ENCODE measurements around the gene STK10. TPM values are rescaled to one million over a fixed set of nuclear protein-coding genes. Genes with fewer than 3 reads are reported as not detected.

The STK10 gene
- total RNA-seq, 1 donor from 2014 or later: 79.8 TPM

GRCh38 chr5:172144931-172145869, 42.8 kb downstream of the STK10 start:
- no peak for DNase-seq (ENCODE audit: extremely low read depth, low read depth, low spot score)

GRCh38 chr5:172144291-172144815, 43.7 kb downstream of the STK10 start:
- no peak for DNase-seq (ENCODE audit: extremely low read depth, low read depth, low spot score)

GRCh38 chr5:172143875-172144274, 44.1 kb downstream of the STK10 start:
- no peak for DNase-seq (ENCODE audit: extremely low read depth, low read depth, low spot score)

GRCh38 chr5:172142709-172143215, 45.3 kb downstream of the STK10 start:
- DNase-seq (ENCODE audit: extremely low read depth, low read depth, low spot score): no peak

- DNase-seq (ENCODE audit: extremely low read depth, low read depth, low spot score): no peak
These were observed 46.1 kb downstream of the STK10 start for GRCh38 chr5:172141949-172142319.

GRCh38 chr5:172140866-172141265, 47.2 kb downstream of the STK10 start:
- DNase-seq (ENCODE audit: extremely low read depth, low read depth, low spot score): no peak

GRCh38 chr5:172140120-172140519, 47.9 kb downstream of the STK10 start:
- DNase-seq (ENCODE audit: extremely low read depth, low read depth, low spot score): no peak

- DNase-seq (ENCODE audit: extremely low read depth, low read depth, low spot score): no peak
These were observed 51.0 kb downstream of the STK10 start for GRCh38 chr5:172137046-172137445.

GRCh38 chr5:172133359-172134029, 54.5 kb downstream of the STK10 start:
- no peak for DNase-seq (ENCODE audit: extremely low read depth, low read depth, low spot score)

- DNase-seq (ENCODE audit: extremely low read depth, low read depth, low spot score): no peak
These were observed 56.3 kb downstream of the STK10 start for GRCh38 chr5:172131690-172132089.

GRCh38 chr5:172129256-172129910, 58.6 kb downstream of the STK10 start:
- no peak for DNase-seq (ENCODE audit: extremely low read depth, low read depth, low spot score)

- DNase-seq (ENCODE audit: extremely low read depth, low read depth, low spot score): no peak
These were observed 60.4 kb downstream of the STK10 start for GRCh38 chr5:172127581-172127980.

- no peak for DNase-seq (ENCODE audit: extremely low read depth, low read depth, low spot score)
These were observed 64.7 kb downstream of the STK10 start for GRCh38 chr5:172123269-172123692.

GRCh38 chr5:172119921-172120688, 67.9 kb downstream of the STK10 start:
- DNase-seq (ENCODE audit: extremely low read depth, low read depth, low spot score): no peak

- no peak for DNase-seq (ENCODE audit: extremely low read depth, low read depth, low spot score)
These were observed 69.1 kb downstream of the STK10 start for GRCh38 chr5:172118891-172119290.

- no peak for DNase-seq (ENCODE audit: extremely low read depth, low read depth, low spot score)
These were observed 69.9 kb downstream of the STK10 start for GRCh38 chr5:172117977-172118701.

- no peak for DNase-seq (ENCODE audit: extremely low read depth, low read depth, low spot score)
These were observed 72.5 kb downstream of the STK10 start for GRCh38 chr5:172115541-172115982.

GRCh38 chr5:172114875-172115422, 73.1 kb downstream of the STK10 start:
- no peak for DNase-seq (ENCODE audit: extremely low read depth, low read depth, low spot score)

- DNase-seq (ENCODE audit: extremely low read depth, low read depth, low spot score): no peak
These were observed 75.0 kb downstream of the STK10 start for GRCh38 chr5:172113036-172113435.
